G401 (cell line): ENCODE data around the gene NECAB3. TPM values are rescaled to one million over a fixed set of nuclear protein-coding genes. Genes with fewer than 3 reads are reported as not detected.

Experiments
- DNase-seq: peaks from one replicate; pipeline ENCODE4 v3.0.0-alpha.2; 2015; ENCODE audit warnings: low spot score
- in situ Hi-C: cut with HindIII; loops from 2 replicates; pipeline ENCODE4 v1.10.0; 2016; ENCODE audit warnings: low sequenced_read_pairs, mixed read lengths
- total RNA-seq: library from RNA; depleted of rRNA; stranded (reverse); fragments of >200 nt; shearing (Covaris generic); gene quantifications from 2 replicates; pipeline ENCODE4 v1.2.3, GENCODE V29; 2014; rRNA removed

Gene NECAB3
- total RNA-seq = 69.9 and 72.1 TPM in 2 replicates

- DNase-seq = peak; percentile 57
- in situ Hi-C loops = no loop called here
Observed at GRCh38 chr20:33674294-33675135, at the start of gene NECAB3. NECAB3 (minus strand) TSS chr20:33674428; CDS start chr20:33674352, 76 bp downstream.

GRCh38 chr20:33721391-33722140 is 47.3 kb upstream of the NECAB3 start:
- in situ Hi-C loops = no loop called here
- no peak for DNase-seq

GRCh38 chr20:33719989-33720709 is 45.9 kb upstream of the NECAB3 start, which contains the start of gene PXMP4:
PXMP4 (minus strand) TSS chr20:33720310; CDS start chr20:33720207, 103 bp downstream.
- in situ Hi-C loops = no loop called here
- peak; percentile 99 for DNase-seq

- in situ Hi-C loops = no loop called here
- DNase-seq = peak; percentile 12
Observed at GRCh38 chr20:33719277-33719988, 45.2 kb upstream of the NECAB3 start.

- DNase-seq = no peak
- in situ Hi-C loops = no loop called here
Observed at GRCh38 chr20:33716498-33716897, 42.3 kb upstream of the NECAB3 start.

- in situ Hi-C loops = no loop called here
- DNase-seq = no peak
Observed at GRCh38 chr20:33713865-33714367, 39.7 kb upstream of the NECAB3 start.

- in situ Hi-C loops = no loop called here
- DNase-seq = no peak
Observed at GRCh38 chr20:33711446-33711738, 37.2 kb upstream of the NECAB3 start.

- in situ Hi-C loops = no loop called here
- no peak for DNase-seq
Observed at GRCh38 chr20:33710681-33711445, 36.6 kb upstream of the NECAB3 start.

- in situ Hi-C loops = no loop called here
- DNase-seq = no peak
Observed at GRCh38 chr20:33709905-33710541, 35.8 kb upstream of the NECAB3 start.

GRCh38 chr20:33709398-33709797 is 35.2 kb upstream of the NECAB3 start:
- DNase-seq = no peak
- in situ Hi-C loops = no loop called here

GRCh38 chr20:33707668-33708067 is 33.4 kb upstream of the NECAB3 start:
- no peak for DNase-seq
- in situ Hi-C loops = no loop called here

GRCh38 chr20:33704197-33704924 is 30.1 kb upstream of the NECAB3 start:
- in situ Hi-C loops = no loop called here
- DNase-seq = no peak

GRCh38 chr20:33703498-33704137 is 29.4 kb upstream of the NECAB3 start:
- in situ Hi-C loops = no loop called here
- DNase-seq = no peak

- DNase-seq = peak; percentile 97
- in situ Hi-C loops = no loop called here
Observed at GRCh38 chr20:33702861-33703260, 28.6 kb upstream of the NECAB3 start.

GRCh38 chr20:33701629-33702450 is 27.6 kb upstream of the NECAB3 start:
- no peak for DNase-seq
- in situ Hi-C loops = no loop called here
